Fibroblast of pulmonary artery (primary cell): ENCODE results near the gene VCPKMT.

Experiments
- DNase-seq: peaks from one replicate; pipeline ENCODE4 v3.0.0-alpha.2; 2010; ENCODE audit warnings: low read depth
- H3K4me3 ChIP-seq: replicated peaks from 2 replicates; pipeline ENCODE4 v1.5.1; 2011; ENCODE audit warnings: low read depth, mild to moderate bottlenecking, control low read depth, low read length, moderate library complexity
- CTCF ChIP-seq: IDR thresholded peaks from 2 replicates; pipeline ENCODE4 v1.5.1; 2011; ENCODE audit warnings: mild to moderate bottlenecking, control low read depth, low read length, inconsistent platforms; ENCODE audit errors: missing control alignments

The VCPKMT gene

GRCh38 chr14:50067723-50068495 is 48.5 kb downstream of the VCPKMT start:
- peak; percentile 78 for DNase-seq
- H3K4me3 ChIP-seq, result no peak overlapping the region
- TF ChIP-seq CTCF, result no peak

GRCh38 chr14:50065583-50065982 is 50.8 kb downstream of the VCPKMT start:
- no peak overlapping the region for H3K4me3 ChIP-seq
- no peak for DNase-seq
- no peak for TF ChIP-seq CTCF

- DNase-seq, result no peak
- H3K4me3 ChIP-seq, result no peak overlapping the region
- no peak for TF ChIP-seq CTCF
Measured at GRCh38 chr14:50064993-50065392, 51.4 kb downstream of the VCPKMT start.

- no peak overlapping the region for H3K4me3 ChIP-seq
- TF ChIP-seq CTCF, result no peak
- no peak for DNase-seq
Measured at GRCh38 chr14:50063876-50064420, 52.4 kb downstream of the VCPKMT start.

GRCh38 chr14:50062438-50063085 is 53.8 kb downstream of the VCPKMT start:
- no peak overlapping the region for H3K4me3 ChIP-seq
- DNase-seq, result peak; percentile 73
- TF ChIP-seq CTCF, result no peak

GRCh38 chr14:50061664-50062437 is 54.5 kb downstream of the VCPKMT start:
- peak; percentile 33 for DNase-seq
- no peak overlapping the region for H3K4me3 ChIP-seq
- no peak for TF ChIP-seq CTCF
